HepG2 (cell line): Measurements from ENCODE around the gene NKPD1. TPM values are rescaled to one million over a fixed set of nuclear protein-coding genes. Genes with fewer than 3 reads are reported as not detected.

Experiments
- AKAP8 ChIP-seq: sonication (generic); formaldehyde crosslinking; IDR thresholded peaks from 2 replicates; pipeline ENCODE4 v1.5.1; 2020; ENCODE audit warnings: mild to moderate bottlenecking, missing genetic modification reagents
- ARID3A ChIP-seq: IDR thresholded peaks from 2 replicates; pipeline ENCODE4 v1.6.1; 2012; ENCODE audit warnings: low read depth, low read length, improper control_type of control experiment
- ARID5B ChIP-seq: IDR thresholded peaks from 2 replicates; pipeline ENCODE4 v1.4.0; 2020; ENCODE audit warnings: mild to moderate bottlenecking, missing genetic modification reagents
- CENPBD1 ChIP-seq: sonication (generic); formaldehyde crosslinking; IDR thresholded peaks from 2 replicates; pipeline ENCODE4 v1.8.0; 2022; ENCODE audit warnings: missing genetic modification reagents, low read depth, mild to moderate bottlenecking, borderline replicate concordance
- DPF2 ChIP-seq: sonication (generic); formaldehyde crosslinking; IDR thresholded peaks from 2 replicates; pipeline ENCODE4 v1.4.0; 2020; ENCODE audit warnings: mild to moderate bottlenecking, low read depth, missing genetic modification reagents, borderline replicate concordance
- FOSL2 ChIP-seq: sonication (generic); formaldehyde crosslinking; IDR thresholded peaks from 2 replicates; pipeline ENCODE4 v1.4.0; 2020; ENCODE audit warnings: missing genetic modification reagents
- HOXA5 ChIP-seq: sonication (generic); formaldehyde crosslinking; IDR thresholded peaks from 2 replicates; pipeline ENCODE4 v1.4.0; 2020; ENCODE audit warnings: missing genetic modification reagents
- IRX3 ChIP-seq: sonication (generic); formaldehyde crosslinking; IDR thresholded peaks from 2 replicates; pipeline ENCODE4 v1.8.1; 2023; ENCODE audit warnings: mild to moderate bottlenecking, low read depth, missing genetic modification reagents, borderline replicate concordance
- KAT7 ChIP-seq: IDR thresholded peaks from 2 replicates; pipeline ENCODE4 v1.6.1; 2018; ENCODE audit warnings: borderline replicate concordance, missing compliant biosample characterization
- NR3C1 ChIP-seq: sonication (generic); formaldehyde crosslinking; IDR thresholded peaks from 2 replicates; pipeline ENCODE4 v1.4.0; 2020; ENCODE audit warnings: missing genetic modification reagents
- PHF20 ChIP-seq: sonication (generic); formaldehyde crosslinking; IDR thresholded peaks from 2 replicates; pipeline ENCODE4 v1.5.0; 2020; ENCODE audit warnings: mild to moderate bottlenecking, missing genetic modification reagents
- RFX1 ChIP-seq: fragments of 450-650 bp; IDR thresholded peaks from 2 replicates; pipeline ENCODE4 v1.6.1; 2017
- TBX3 ChIP-seq: fragments of 450-650 bp; IDR thresholded peaks from 2 replicates; pipeline ENCODE4 v1.6.1; 2017; ENCODE audit warnings: antibody characterized with exemption, mild to moderate bottlenecking, inconsistent platforms, borderline replicate concordance
- TOPORS ChIP-seq: sonication (generic); formaldehyde crosslinking; IDR thresholded peaks from 2 replicates; pipeline ENCODE4 v1.8.0; 2023; ENCODE audit warnings: mild to moderate bottlenecking, missing genetic modification reagents
- ZNF136 ChIP-seq: sonication (generic); formaldehyde crosslinking; IDR thresholded peaks from 2 replicates; pipeline ENCODE4 v1.8.1; 2022; ENCODE audit warnings: low read depth, mild to moderate bottlenecking, moderate library complexity, missing genetic modification reagents
- ZNF460 ChIP-seq: sonication (generic); formaldehyde crosslinking; IDR thresholded peaks from 2 replicates; pipeline ENCODE4 v1.5.1; 2020; ENCODE audit warnings: missing genetic modification reagents, mild to moderate bottlenecking, borderline replicate concordance
- ZNF720 ChIP-seq: sonication (generic); formaldehyde crosslinking; IDR thresholded peaks from 2 replicates; pipeline ENCODE4 v1.4.0; 2020; ENCODE audit warnings: missing genetic modification reagents
- ZNF772 ChIP-seq: sonication (generic); formaldehyde crosslinking; IDR thresholded peaks from 2 replicates; pipeline ENCODE4 v1.5.0; 2020; ENCODE audit warnings: mild to moderate bottlenecking, missing genetic modification reagents
- ZNF780A ChIP-seq: sonication (generic); formaldehyde crosslinking; IDR thresholded peaks from 2 replicates; pipeline ENCODE4 v1.8.0; 2022; ENCODE audit warnings: mild to moderate bottlenecking, missing genetic modification reagents, moderate library complexity
- polyA plus RNA-seq, 8 experiments: library from polyadenylated mRNA; depleted of rRNA in 3 of 8; stranded (reverse) in 7 of 8; unstranded in 1 of 8; fragments of >200 nt; fragmentation: Illumina TruSeq in 4 of 8; extraction: Trizol in 4 of 8; gene quantifications; 2 replicates each; pipeline versions ENCODE4 v1.2.1 to v1.2.3, GENCODE V29; 2011 to 2016; ENCODE audit warnings: low read depth in 4 of 8, missing spikeins in 1 of 8, mixed read lengths in 1 of 8; ENCODE audit not compliant: insufficient read depth in 1 of 8
- total RNA-seq, 5 experiments: library from RNA; depleted of rRNA; stranded (reverse); fragments of >200 nt; fragmentation: Illumina TruSeq; extraction: Trizol; gene quantifications; 2 replicates each; pipeline ENCODE4 v1.2.3, GENCODE V29; 2016; ENCODE audit warnings: low read depth in 1 of 5
- TF ChIP-seq, protein P1 (sequence below): sonication (generic); formaldehyde crosslinking; IDR thresholded peaks from 2 replicates; pipeline ENCODE4 v1.4.0; 2020; ENCODE audit warnings: missing genetic modification reagents

Gene NKPD1
- total and polyA plus RNA-seq, 2 of the 13 experiments (the other 11 are each of a cell fraction or from before 2014, with no cell fraction given): 0.03 TPM; not detected in 1

GRCh38 chr19:45178262-45179071 is 17.7 kb upstream of the NKPD1 start, which contains the start of gene BLOC1S3 (continued):
- TF ChIP-seq, protein P1, sequence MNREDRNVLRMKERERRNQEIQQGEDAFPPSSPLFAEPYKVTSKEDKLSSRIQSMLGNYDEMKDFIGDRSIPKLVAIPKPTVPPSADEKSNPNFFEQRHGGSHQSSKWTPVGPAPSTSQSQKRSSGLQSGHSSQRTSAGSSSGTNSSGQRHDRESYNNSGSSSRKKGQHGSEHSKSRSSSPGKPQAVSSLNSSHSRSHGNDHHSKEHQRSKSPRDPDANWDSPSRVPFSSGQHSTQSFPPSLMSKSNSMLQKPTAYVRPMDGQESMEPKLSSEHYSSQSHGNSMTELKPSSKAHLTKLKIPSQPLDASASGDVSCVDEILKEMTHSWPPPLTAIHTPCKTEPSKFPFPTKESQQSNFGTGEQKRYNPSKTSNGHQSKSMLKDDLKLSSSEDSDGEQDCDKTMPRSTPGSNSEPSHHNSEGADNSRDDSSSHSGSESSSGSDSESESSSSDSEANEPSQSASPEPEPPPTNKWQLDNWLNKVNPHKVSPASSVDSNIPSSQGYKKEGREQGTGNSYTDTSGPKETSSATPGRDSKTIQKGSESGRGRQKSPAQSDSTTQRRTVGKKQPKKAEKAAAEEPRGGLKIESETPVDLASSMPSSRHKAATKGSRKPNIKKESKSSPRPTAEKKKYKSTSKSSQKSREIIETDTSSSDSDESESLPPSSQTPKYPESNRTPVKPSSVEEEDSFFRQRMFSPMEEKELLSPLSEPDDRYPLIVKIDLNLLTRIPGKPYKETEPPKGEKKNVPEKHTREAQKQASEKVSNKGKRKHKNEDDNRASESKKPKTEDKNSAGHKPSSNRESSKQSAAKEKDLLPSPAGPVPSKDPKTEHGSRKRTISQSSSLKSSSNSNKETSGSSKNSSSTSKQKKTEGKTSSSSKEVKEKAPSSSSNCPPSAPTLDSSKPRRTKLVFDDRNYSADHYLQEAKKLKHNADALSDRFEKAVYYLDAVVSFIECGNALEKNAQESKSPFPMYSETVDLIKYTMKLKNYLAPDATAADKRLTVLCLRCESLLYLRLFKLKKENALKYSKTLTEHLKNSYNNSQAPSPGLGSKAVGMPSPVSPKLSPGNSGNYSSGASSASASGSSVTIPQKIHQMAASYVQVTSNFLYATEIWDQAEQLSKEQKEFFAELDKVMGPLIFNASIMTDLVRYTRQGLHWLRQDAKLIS (CRISPR knock-in tag): no peak
- TF ChIP-seq TOPORS (CRISPR knock-in tag) (no peak), ZNF772 (CRISPR knock-in tag) (no peak), ZNF460 (no peak), AKAP8 (no peak), CENPBD1 (CRISPR knock-in tag) (no peak), FOSL2 (CRISPR knock-in tag) (no peak), IRX3 (CRISPR knock-in tag) (no peak), ARID3A (no peak), NR3C1 (CRISPR knock-in tag) (no peak), KAT7 (no peak), RFX1 (no peak), ARID5B (CRISPR knock-in tag) (no peak; the same call in 1 of the 2 replicates), ZNF780A (no peak), HOXA5 (CRISPR knock-in tag) (no peak; the same call in 1 of the 2 replicates), TBX3 (no peak), ZNF136 (CRISPR knock-in tag) (no peak), PHF20 (CRISPR knock-in tag) (peak; percentile 55; the same call in 1 of the 2 replicates), DPF2 (CRISPR knock-in tag) (no peak), ZNF720 (CRISPR knock-in tag) (no peak)
